DOHH2 (cell line): Measurements from ENCODE around the gene RUNDC1.

Experiments
- H3F3A ChIP-seq: fragments of 200-600 bp; sonication (generic), shearing (Covaris generic); 2 replicates; pipeline ENCODE4 v1.6.0; 2016; ENCODE audit warnings: antibody characterized with exemption, mild to moderate bottlenecking; ENCODE audit not compliant: control insufficient read depth, insufficient read depth
- H3K27ac ChIP-seq: fragments of 200-600 bp; sonication (generic); 2 replicates; pipeline ENCODE4 v1.5.1; 2014; ENCODE audit warnings: low read depth, mild to moderate bottlenecking, low read length, moderate library complexity
- H3K27me3 ChIP-seq: fragments of 200-600 bp; sonication (generic); 2 replicates; pipeline ENCODE4 v1.6.1; 2014; ENCODE audit warnings: mild to moderate bottlenecking, low read length, mixed read lengths; ENCODE audit not compliant: control insufficient read depth
- H3K36me3 ChIP-seq: fragments of 200-600 bp; sonication (generic); 2 replicates; pipeline ENCODE4 v1.6.1; 2014; ENCODE audit warnings: mild to moderate bottlenecking, low read length, moderate library complexity, mixed read lengths; ENCODE audit not compliant: control insufficient read depth
- H3K4me1 ChIP-seq: fragments of 200-600 bp; sonication (generic); 2 replicates; pipeline ENCODE4 v1.6.1; 2014; ENCODE audit warnings: mild to moderate bottlenecking, low read length, mixed read lengths; ENCODE audit not compliant: control insufficient read depth
- H3K4me2 ChIP-seq: fragments of 200-600 bp; sonication (generic); 2 replicates; pipeline ENCODE4 v1.6.0; 2014; ENCODE audit warnings: mild to moderate bottlenecking, low read length, moderate library complexity
- H3K4me3 ChIP-seq: fragments of 200-600 bp; sonication (generic); 2 replicates; pipeline ENCODE4 v1.5.1; 2014; ENCODE audit warnings: mild to moderate bottlenecking, low read length, mixed read lengths
- H3K79me2 ChIP-seq: fragments of 200-600 bp; sonication (generic); 2 replicates; pipeline ENCODE4 v1.6.1; 2014; ENCODE audit warnings: mild to moderate bottlenecking, low read length, mixed read lengths; ENCODE audit not compliant: control insufficient read depth
- H3K9me2 ChIP-seq: fragments of 200-600 bp; sonication (generic); replicated peaks from 2 replicates; pipeline ENCODE4 v1.6.1; 2014; ENCODE audit warnings: mild to moderate bottlenecking, low read length, mixed read lengths; ENCODE audit not compliant: control insufficient read depth
- H3K9me3 ChIP-seq: fragments of 200-600 bp; sonication (generic); 2 replicates; pipeline ENCODE4 v1.6.1; 2014; ENCODE audit warnings: antibody characterized with exemption, low read length, mixed read lengths; ENCODE audit not compliant: control insufficient read depth, insufficient read depth
- H4K20me1 ChIP-seq: fragments of 200-600 bp; sonication (generic); 2 replicates; pipeline ENCODE4 v1.6.0; 2014; ENCODE audit warnings: low read depth, mild to moderate bottlenecking, antibody characterized with exemption, low read length, moderate library complexity; ENCODE audit not compliant: control insufficient read depth, insufficient read depth
- EZH2phosphoT487 ChIP-seq: fragments of 200-600 bp; sonication (generic); IDR thresholded peaks from 2 replicates; pipeline ENCODE4 v1.6.1; 2017; ENCODE audit warnings: borderline replicate concordance, mild to moderate bottlenecking, antibody characterized with exemption, low read length, moderate library complexity, mixed read lengths
- TF ChIP-seq, protein P1 (sequence below): fragments of 200-600 bp; sonication (generic); IDR thresholded peaks from one replicate; pipeline ENCODE4 v1.5.1; 2014; ENCODE audit warnings: antibody characterized with exemption, mild to moderate bottlenecking, low read depth, low read length; ENCODE audit not compliant: poor library complexity, severe bottlenecking

RUNDC1 gene

DNA sequence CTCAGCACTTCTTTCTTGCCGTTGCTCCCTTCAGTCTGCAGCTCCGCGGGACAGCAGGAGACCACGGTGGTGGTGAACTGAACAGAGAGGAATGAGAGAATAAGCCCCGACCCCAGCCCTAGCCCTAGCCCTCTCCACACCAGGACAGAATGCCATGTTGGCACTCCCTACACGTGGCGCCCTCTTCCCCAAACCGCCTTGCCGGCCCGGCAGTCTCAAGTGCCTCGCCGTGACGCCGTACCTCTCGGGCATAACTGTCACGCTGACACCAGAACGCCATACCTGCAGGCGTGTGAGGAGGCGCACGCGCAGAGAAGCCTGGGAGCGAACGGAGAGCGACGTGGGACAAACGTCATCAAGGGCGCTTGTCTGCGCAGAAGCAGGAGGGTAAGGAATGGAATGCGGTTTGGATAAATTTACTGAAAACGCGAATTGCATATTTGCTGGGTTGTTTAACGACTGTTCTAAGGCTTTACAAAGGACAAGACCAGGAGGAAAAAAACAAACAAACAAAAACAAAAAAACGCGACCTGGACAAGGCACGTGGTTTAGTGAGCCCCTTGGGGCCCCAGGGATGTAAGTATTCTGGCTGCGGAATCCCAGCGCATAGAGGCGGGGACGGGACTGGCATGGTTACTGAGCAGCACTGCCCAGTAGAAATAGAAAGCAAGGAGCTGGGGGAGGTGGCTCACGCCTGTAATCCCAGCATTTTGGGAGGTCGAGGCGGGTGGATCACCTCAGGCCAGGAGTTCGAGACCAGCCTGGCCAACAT, 16.0 kb upstream of the RUNDC1 start, which contains the start of gene AARSD1:
AARSD1 (minus strand) TSS at position 294 of the 772 bp plus-strand sequence; CDS start at position 280, 14 bp downstream.
- Histone ChIP-seq H3K9me2 (no peaks in the 10 kb centered on the region), H4K20me1 (no peaks in the 10 kb centered on the region), H3K4me3 (peak within 1 kb of the TSS; percentile 99), H3K4me2 (peak within 1 kb of the TSS; percentile 90), H3K36me3 (peaks cover 40% of the 10 kb centered on the region), H3K4me1 (peaks cover 26% of the 10 kb centered on the region), H3K27me3 (no peaks in the 10 kb centered on the region), H3K27ac (peak within 1 kb of the TSS; percentile 76), H3K79me2 (peaks cover 38% of the 10 kb centered on the region), H3K9me3 (no peaks in the 10 kb centered on the region), H3F3A (peaks cover 7% of the 10 kb centered on the region)
- TF ChIP-seq, protein P1, sequence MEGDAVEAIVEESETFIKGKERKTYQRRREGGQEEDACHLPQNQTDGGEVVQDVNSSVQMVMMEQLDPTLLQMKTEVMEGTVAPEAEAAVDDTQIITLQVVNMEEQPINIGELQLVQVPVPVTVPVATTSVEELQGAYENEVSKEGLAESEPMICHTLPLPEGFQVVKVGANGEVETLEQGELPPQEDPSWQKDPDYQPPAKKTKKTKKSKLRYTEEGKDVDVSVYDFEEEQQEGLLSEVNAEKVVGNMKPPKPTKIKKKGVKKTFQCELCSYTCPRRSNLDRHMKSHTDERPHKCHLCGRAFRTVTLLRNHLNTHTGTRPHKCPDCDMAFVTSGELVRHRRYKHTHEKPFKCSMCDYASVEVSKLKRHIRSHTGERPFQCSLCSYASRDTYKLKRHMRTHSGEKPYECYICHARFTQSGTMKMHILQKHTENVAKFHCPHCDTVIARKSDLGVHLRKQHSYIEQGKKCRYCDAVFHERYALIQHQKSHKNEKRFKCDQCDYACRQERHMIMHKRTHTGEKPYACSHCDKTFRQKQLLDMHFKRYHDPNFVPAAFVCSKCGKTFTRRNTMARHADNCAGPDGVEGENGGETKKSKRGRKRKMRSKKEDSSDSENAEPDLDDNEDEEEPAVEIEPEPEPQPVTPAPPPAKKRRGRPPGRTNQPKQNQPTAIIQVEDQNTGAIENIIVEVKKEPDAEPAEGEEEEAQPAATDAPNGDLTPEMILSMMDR: no peak
- TF ChIP-seq EZH2phosphoT487: no peak

DNA sequence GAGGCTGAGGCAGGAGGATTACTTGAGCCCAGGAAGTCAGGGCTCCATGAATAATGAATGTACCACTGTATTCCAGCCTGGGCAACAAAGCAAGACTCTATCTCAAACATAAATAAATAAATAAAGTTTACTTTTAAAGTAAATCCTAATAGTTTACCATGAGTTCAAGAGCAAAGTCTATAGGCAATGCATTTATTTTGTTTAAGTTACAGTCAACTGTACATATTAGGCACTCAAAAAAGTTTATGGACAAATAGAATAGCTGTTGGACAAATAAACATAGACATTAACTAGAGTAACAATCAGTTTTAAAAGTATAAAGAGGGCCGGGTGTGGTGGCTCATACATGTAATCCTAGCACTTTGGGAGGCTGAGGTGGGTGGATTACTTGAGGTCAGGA, 12.4 kb upstream of the RUNDC1 start:
- no peaks in the 10 kb centered on the region for H4K20me1 ChIP-seq
- no peaks in the 10 kb centered on the region for H3K9me2 ChIP-seq
- H3K4me3 ChIP-seq: no peak overlapping the region
- H3K4me2 ChIP-seq: no peak overlapping the region
- H3K27me3 ChIP-seq: no peaks in the 10 kb centered on the region
- peaks cover 7% of the 10 kb centered on the region for H3F3A ChIP-seq
- peaks cover 22% of the 10 kb centered on the region for H3K4me1 ChIP-seq
- no peak for TF ChIP-seq EZH2phosphoT487
- TF ChIP-seq, protein P1: no peak
- no peaks in the 10 kb centered on the region for H3K9me3 ChIP-seq
- no peak overlapping the region for H3K27ac ChIP-seq
- peaks cover 22% of the 10 kb centered on the region for H3K79me2 ChIP-seq
- H3K36me3 ChIP-seq: peaks cover 5% of the 10 kb centered on the region

DNA sequence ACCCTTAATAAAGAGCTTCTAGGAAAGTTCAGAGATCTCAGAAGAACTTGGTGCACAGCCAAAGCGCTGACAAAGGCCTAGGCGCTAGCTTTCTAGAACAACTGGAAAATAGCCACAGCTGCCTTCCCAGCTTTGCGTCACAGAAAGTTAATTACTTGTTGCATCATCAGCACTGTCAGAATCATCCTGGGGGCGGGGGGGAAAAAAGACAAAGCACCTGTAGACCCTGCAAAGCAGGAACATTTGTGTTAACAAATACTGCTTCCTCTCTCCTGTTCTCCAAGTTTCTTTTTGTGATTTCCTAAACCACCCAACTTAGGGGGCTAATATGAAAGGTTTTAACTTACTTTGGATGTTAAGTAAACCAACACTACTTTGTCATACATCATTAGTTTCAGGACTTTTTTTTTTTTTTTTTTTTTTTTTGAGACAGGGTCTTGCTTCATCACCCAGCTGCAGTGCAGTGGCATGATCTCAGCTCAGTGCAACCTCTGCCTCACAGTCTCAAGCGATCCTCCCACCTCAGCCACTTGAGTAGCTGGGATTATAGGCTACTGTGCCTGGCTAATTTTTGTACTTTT, 11.3 kb upstream of the RUNDC1 start:
- Histone ChIP-seq H3K27ac (no peak overlapping the region), H3K4me1 (peaks cover 14% of the 10 kb centered on the region), H3K79me2 (peaks cover 10% of the 10 kb centered on the region), H4K20me1 (no peaks in the 10 kb centered on the region), H3K9me2 (no peaks in the 10 kb centered on the region), H3K27me3 (no peaks in the 10 kb centered on the region), H3K36me3 (no peaks in the 10 kb centered on the region; the same call in 1 of the 2 replicates), H3F3A (peaks cover 7% of the 10 kb centered on the region), H3K9me3 (no peaks in the 10 kb centered on the region), H3K4me3 (no peak overlapping the region), H3K4me2 (0 out of 2 replicates have a peak overlapping the region, but pooled peaks have one; percentile 5)
- no peak for TF ChIP-seq EZH2phosphoT487
- TF ChIP-seq, protein P1: no peak
